H1 (cell line): ENCODE data around the gene DNAH12. TPM values are rescaled to one million over a fixed set of nuclear protein-coding genes. Genes with fewer than 3 reads are reported as not detected.

Experiments used
- CTCF ChIA-PET: fragments of 300-600 bp; sonication (Branson Sonifier 250); formaldehyde crosslinking; loops from one replicate; lab custom pipeline; 2021; ENCODE audit not compliant: partially characterized antibody; lab: Charles Lee
- POLR2A ChIA-PET: fragments of 300-600 bp; sonication (Branson Sonifier 250); formaldehyde crosslinking; loops from one replicate; lab custom pipeline; 2021; ENCODE audit warnings: inconsistent platforms; ENCODE audit not compliant: partially characterized antibody; lab: Charles Lee
- DNase-seq, 2 experiments: peaks; one replicate each; pipeline versions ENCODE4 v3.0.0 to v3.0.0-alpha.2; 2010 to 2022; ENCODE audit warnings: low spot score in 2 of 2, low read depth in 1 of 2, mixed read lengths in 1 of 2
- FAIRE-seq: peaks from 2 replicates; lab custom pipeline; 2011; peaks lifted over from hg19 to GRCh38; lab: Jason Lieb, UNC
- H2AFZ ChIP-seq: 2 replicates; pipeline ENCODE4 v1.8.1; 2012; ENCODE audit warnings: low read length, inconsistent platforms
- H2AK5ac ChIP-seq: 2 replicates; pipeline ENCODE4 v1.6.1; 2013; ENCODE audit warnings: low read depth, low read length
- H2BK120ac ChIP-seq: replicated peaks from 2 replicates; pipeline ENCODE3; 2013; ENCODE audit warnings: low read depth, low read length, inconsistent platforms
- H2BK12ac ChIP-seq: 2 replicates; pipeline ENCODE4 v1.6.1; 2013; ENCODE audit warnings: low read depth, low read length
- H2BK15ac ChIP-seq: 2 replicates; pipeline ENCODE4 v1.6.1; 2013; ENCODE audit warnings: low read length
- H2BK20ac ChIP-seq: 2 replicates; pipeline ENCODE4 v1.6.1; 2013; ENCODE audit warnings: low read length
- H2BK5ac ChIP-seq: 2 replicates; pipeline ENCODE4 v1.6.1; 2013; ENCODE audit warnings: low read depth, low read length
- H3K14ac ChIP-seq: 2 replicates; pipeline ENCODE4 v1.6.1; 2013; ENCODE audit warnings: inconsistent platforms; ENCODE audit not compliant: insufficient read length
- H3K18ac ChIP-seq: 2 replicates; pipeline ENCODE4 v1.6.1; 2013; ENCODE audit warnings: low read length; ENCODE audit errors: extremely low read depth
- H3K23ac ChIP-seq: 2 replicates; pipeline ENCODE4 v1.6.1; 2013; ENCODE audit warnings: inconsistent platforms; ENCODE audit not compliant: insufficient read length
- H3K23me2 ChIP-seq: 2 replicates; pipeline ENCODE4 v1.6.1; 2013; ENCODE audit warnings: low read depth, low read length
- H3K27ac ChIP-seq: 2 replicates; pipeline ENCODE4 v1.6.1; 2011; ENCODE audit warnings: low read depth, low read length, inconsistent platforms
- H3K27me3 ChIP-seq, 4 experiments: replicated peaks in 1 of 4; 1 replicate in 1 of 4; 2 replicates in 3 of 4; pipeline versions ENCODE4 v1.6.1 to v1.8.1; 2011 to 2013; ENCODE audit warnings: low read length in 3 of 4, mild to moderate bottlenecking in 3 of 4, inconsistent platforms in 2 of 4, mixed read lengths in 2 of 4, moderate library complexity in 1 of 4; ENCODE audit not compliant: control insufficient read depth in 3 of 4, insufficient read depth in 3 of 4; ENCODE audit errors: extremely low read depth in 1 of 4
- H3K36me3 ChIP-seq, 4 experiments: 2 replicates each; pipeline versions ENCODE4 v1.6.1 to v1.8.1; 2011 to 2013; ENCODE audit warnings: mild to moderate bottlenecking in 4 of 4, low read length in 3 of 4, moderate library complexity in 2 of 4, control low read depth in 1 of 4, inconsistent platforms in 1 of 4; ENCODE audit not compliant: insufficient read depth in 4 of 4, control insufficient read depth in 2 of 4
- H3K4ac ChIP-seq: replicated peaks from 2 replicates; pipeline ENCODE3; 2013; ENCODE audit warnings: low read length, low read depth, mixed read lengths, inconsistent platforms; ENCODE audit not compliant: insufficient read length
- H3K4me1 ChIP-seq, 4 experiments: replicated peaks in 1 of 4; 1 replicate in 1 of 4; 2 replicates in 3 of 4; pipeline versions ENCODE4 v1.6.1 to v1.8.1; 2011 to 2013; ENCODE audit warnings: low read length in 3 of 4, inconsistent platforms in 2 of 4, mixed read lengths in 1 of 4; ENCODE audit not compliant: insufficient read depth in 4 of 4, control insufficient read depth in 3 of 4
- H3K4me2 ChIP-seq, 2 experiments: 2 replicates each; pipeline versions ENCODE4 v1.6.1 to v1.8.1; 2011 to 2013; ENCODE audit warnings: low read depth in 2 of 2, low read length in 2 of 2, control low read depth in 1 of 2, inconsistent platforms in 1 of 2, mild to moderate bottlenecking in 1 of 2; ENCODE audit not compliant: insufficient read depth in 1 of 2
- H3K4me3 ChIP-seq, 4 experiments: fragments of 200-600, 300-600 bp in 1 of 4; sonication (generic), shearing (Covaris generic), sonication (Bioruptor Twin) in 1 of 4; 2 replicates each; pipeline versions ENCODE4 v1.5.1 to v1.8.1; 2011 to 2016; ENCODE audit warnings: low read length in 4 of 4, low read depth in 3 of 4, control low read depth in 2 of 4, inconsistent platforms in 2 of 4, mild to moderate bottlenecking in 2 of 4, mixed read lengths in 1 of 4, moderate library complexity in 1 of 4; ENCODE audit not compliant: insufficient read depth in 2 of 4; ENCODE audit errors: extremely low read depth in 1 of 4
- H3K56ac ChIP-seq: replicated peaks from 2 replicates; pipeline ENCODE3; 2013; ENCODE audit warnings: low read depth, mild to moderate bottlenecking, mixed read lengths, low read length, inconsistent platforms; ENCODE audit not compliant: insufficient read length
- H3K79me1 ChIP-seq: 2 replicates; pipeline ENCODE4 v1.6.1; 2013; ENCODE audit warnings: low read depth, low read length, control low read depth
- H3K79me2 ChIP-seq, 2 experiments: 2 replicates each; pipeline versions ENCODE4 v1.6.1 to v1.8.1; 2012 to 2013; ENCODE audit warnings: low read length in 2 of 2, mild to moderate bottlenecking in 2 of 2, inconsistent platforms in 1 of 2; ENCODE audit not compliant: insufficient read depth in 2 of 2, control insufficient read depth in 1 of 2
- H3K9ac ChIP-seq, 4 experiments: replicated peaks in 1 of 4; 1 replicate in 1 of 4; 2 replicates in 3 of 4; pipeline versions ENCODE4 v1.6.1 to v1.8.1; 2011 to 2013; ENCODE audit warnings: low read depth in 3 of 4, low read length in 3 of 4, control low read depth in 2 of 4, mild to moderate bottlenecking in 2 of 4, moderate library complexity in 2 of 4, inconsistent platforms in 1 of 4; ENCODE audit errors: extremely low read depth in 1 of 4
- H3K9me3 ChIP-seq, 2 experiments: 2 replicates each; pipeline versions ENCODE4 v1.6.1 to v1.8.1; 2012 to 2013; ENCODE audit warnings: mild to moderate bottlenecking in 2 of 2, moderate library complexity in 2 of 2, control low read depth in 1 of 2, inconsistent platforms in 1 of 2, low read depth in 1 of 2, low read length in 1 of 2, mixed read lengths in 1 of 2; ENCODE audit not compliant: insufficient read depth in 2 of 2
- H4K20me1 ChIP-seq, 2 experiments: replicated peaks in 1 of 2; 2 replicates each; pipeline versions ENCODE3 to v1.8.1; 2011 to 2013; ENCODE audit warnings: inconsistent platforms in 2 of 2, low read length in 2 of 2, mild to moderate bottlenecking in 1 of 2; ENCODE audit not compliant: insufficient read depth in 2 of 2, control insufficient read depth in 1 of 2
- H4K5ac ChIP-seq: 2 replicates; pipeline ENCODE4 v1.6.1; 2013; ENCODE audit warnings: low read length, low read depth, mixed read lengths, inconsistent platforms; ENCODE audit not compliant: insufficient read length
- H4K8ac ChIP-seq: 2 replicates; pipeline ENCODE4 v1.8.0; 2013; ENCODE audit warnings: mild to moderate bottlenecking, moderate library complexity, low read length, inconsistent platforms; ENCODE audit not compliant: insufficient read depth; ENCODE audit errors: extremely low read depth
- H4K91ac ChIP-seq: replicated peaks from 2 replicates; pipeline ENCODE3; 2013; ENCODE audit warnings: low read length, mixed read lengths, inconsistent platforms; ENCODE audit not compliant: insufficient read length
- CTBP2 ChIP-seq: IDR thresholded peaks from 2 replicates; pipeline ENCODE4 v1.7.0; 2011; ENCODE audit warnings: borderline replicate concordance, mild to moderate bottlenecking, moderate library complexity, mixed read lengths, low read length; ENCODE audit not compliant: insufficient read depth, insufficient read length
- NANOG ChIP-seq: IDR thresholded peaks from 2 replicates; pipeline ENCODE4 v1.6.1; 2011; ENCODE audit warnings: low read length, low read depth, mild to moderate bottlenecking, inconsistent platforms; ENCODE audit not compliant: insufficient read depth, poor library complexity, severe bottlenecking
- POLR2AphosphoS5 ChIP-seq: IDR thresholded peaks from 2 replicates; pipeline ENCODE4 v1.6.1; 2011; ENCODE audit warnings: low read depth, low read length
- TBP ChIP-seq: IDR thresholded peaks from 2 replicates; pipeline ENCODE4 v1.6.1; 2011; ENCODE audit warnings: low read depth, low read length, improper control_type of control experiment
- WGBS, 2 experiments: shearing (Covaris generic) in 1 of 2; methylation state at CpG; one replicate each; pipeline versions ENCODE4 v1.1.6 to v1.1.7; 2013 to 2015; ENCODE audit warnings: low lambda C conversion rate in 2 of 2, mixed read lengths in 2 of 2, inconsistent platforms in 1 of 2, low coverage in 1 of 2, missing lambda C conversion rate in 1 of 2; ENCODE audit not compliant: insufficient replicate concordance in 2 of 2, insufficient coverage in 1 of 2, insufficient read length in 1 of 2; ENCODE audit errors: extremely low coverage in 1 of 2, missing lambda C conversion rate in 1 of 2; 5-methylcytosine and 5-hydroxymethylcytosine counted together
- polyA plus RNA-seq, 7 experiments: library from polyadenylated mRNA; depleted of rRNA in 3 of 7; stranded (reverse) in 5 of 7; unstranded in 2 of 7; fragments of >200 nt in 5 of 7; fragments of 200-250 nt in 2 of 7; gene quantifications; 1 replicate in 5 of 7; 2 replicates in 1 of 7; 4 replicates in 1 of 7; pipeline versions ENCODE4 v1.2.1 to v1.2.3, GENCODE V29; 2011 to 2013; ENCODE audit warnings: missing spikeins in 2 of 7, mixed read lengths in 2 of 7
- total RNA-seq: library from RNA; stranded (reverse); fragmentation: NEBNext Ultra II Directional; extraction: Animal tissue kit (Norgen Biotek cat#: 25700); gene quantifications from 2 replicates; pipeline ENCODE4 v1.2.1, GENCODE V29; 2021
- TF ChIP-seq, protein P1 (sequence below), 3 experiments: IDR thresholded peaks; 1 replicate in 2 of 3; 2 replicates in 1 of 3; pipeline versions ENCODE4 v1.5.1 to v1.6.1; 2011; ENCODE audit warnings: low read length in 3 of 3, mild to moderate bottlenecking in 3 of 3, inconsistent platforms in 2 of 3, low read depth in 1 of 3, moderate library complexity in 1 of 3; ENCODE audit not compliant: insufficient read depth in 1 of 3; ENCODE audit errors: control extremely low read depth in 1 of 3
- TF ChIP-seq, protein P2 (sequence below): IDR thresholded peaks from 2 replicates; pipeline ENCODE4 v1.6.1; 2012; ENCODE audit warnings: inconsistent platforms

DNAH12 gene
- total and polyA plus RNA-seq, 2 of the 8 experiments (the other 6 are each of a cell fraction or from before 2014, with no cell fraction given) = not detected

DNA sequence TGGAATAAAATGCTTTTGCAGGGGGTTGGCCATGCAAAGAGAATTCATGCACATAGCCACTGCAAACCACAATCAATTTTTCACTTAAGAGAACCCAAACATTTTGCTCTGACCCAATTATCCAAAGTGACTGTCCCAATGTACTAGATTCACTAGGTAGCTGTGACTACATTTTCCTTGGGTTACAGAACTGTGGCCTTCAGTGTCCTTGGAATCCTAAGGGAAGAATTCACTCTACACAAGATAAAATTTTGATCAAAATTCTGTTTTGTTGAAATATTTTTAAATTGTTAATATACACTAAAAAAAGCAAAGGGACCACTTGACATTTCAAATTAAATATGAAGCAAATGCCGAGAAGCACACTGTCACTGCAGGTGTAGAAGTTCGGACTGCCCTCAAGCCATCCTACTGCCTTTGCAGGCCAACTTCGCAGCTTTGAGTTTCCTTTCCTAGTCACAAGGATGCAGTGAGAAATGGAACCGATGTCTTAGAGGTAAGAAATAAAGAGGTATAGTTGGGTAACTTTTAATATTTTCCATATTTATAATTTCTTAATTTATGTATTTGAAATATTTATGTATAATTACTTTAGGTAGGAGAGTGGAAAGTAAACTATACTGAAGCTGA is 251.1 kb downstream of the DNAH12 start:
- H2AK5ac ChIP-seq = no peak overlapping the region
- no peak overlapping the region for H3K4ac ChIP-seq
- H2AFZ ChIP-seq = no peak overlapping the region
- no peaks in the 10 kb centered on the region for H3K9me3 ChIP-seq
- H3K79me1 ChIP-seq = no peaks in the 10 kb centered on the region
- H4K8ac ChIP-seq = no peak overlapping the region
- WGBS, 2 experiments = 97% methylated on average over 4 of the region's 4 CpGs; no CpG with 5 or more reads in 1 of the 2 experiments
- H2BK5ac ChIP-seq = no peak overlapping the region
- H3K79me2 ChIP-seq = no peaks in the 10 kb centered on the region
- no peak overlapping the region for H3K14ac ChIP-seq
- H2BK12ac ChIP-seq = no peak overlapping the region
- H4K91ac ChIP-seq = no peak overlapping the region
- no peak overlapping the region for H3K56ac ChIP-seq
- no peaks in the 10 kb centered on the region for H3K27me3 ChIP-seq
- H3K4me2 ChIP-seq = no peak overlapping the region
- no peak overlapping the region for H3K18ac ChIP-seq
- DNase-seq (no peak), FAIRE-seq (no peak)
- no peak overlapping the region for H3K4me3 ChIP-seq
- CTCF ChIA-PET = interaction anchor here (1.2 to 1.3 kb wide), 2 partner anchors 14 to 104 kb away, joined by 3 read pairs; no protein-coding TSS in a partner anchor
- POLR2A ChIA-PET = no interaction called here
- H3K36me3 ChIP-seq = no peaks in the 10 kb centered on the region
- H2BK120ac ChIP-seq = no peak overlapping the region
- H3K23me2 ChIP-seq = no peaks in the 10 kb centered on the region
- no peaks in the 10 kb centered on the region for H4K20me1 ChIP-seq
- no peak overlapping the region for H3K9ac ChIP-seq
- no peak overlapping the region for H2BK15ac ChIP-seq
- H4K5ac ChIP-seq = no peak overlapping the region
- H3K23ac ChIP-seq = no peak overlapping the region
- no peak overlapping the region for H3K27ac ChIP-seq
- TF ChIP-seq CTBP2 (no peak), NANOG (no peak), TBP (no peak), POLR2AphosphoS5 (no peak)
- TF ChIP-seq, protein P1, sequence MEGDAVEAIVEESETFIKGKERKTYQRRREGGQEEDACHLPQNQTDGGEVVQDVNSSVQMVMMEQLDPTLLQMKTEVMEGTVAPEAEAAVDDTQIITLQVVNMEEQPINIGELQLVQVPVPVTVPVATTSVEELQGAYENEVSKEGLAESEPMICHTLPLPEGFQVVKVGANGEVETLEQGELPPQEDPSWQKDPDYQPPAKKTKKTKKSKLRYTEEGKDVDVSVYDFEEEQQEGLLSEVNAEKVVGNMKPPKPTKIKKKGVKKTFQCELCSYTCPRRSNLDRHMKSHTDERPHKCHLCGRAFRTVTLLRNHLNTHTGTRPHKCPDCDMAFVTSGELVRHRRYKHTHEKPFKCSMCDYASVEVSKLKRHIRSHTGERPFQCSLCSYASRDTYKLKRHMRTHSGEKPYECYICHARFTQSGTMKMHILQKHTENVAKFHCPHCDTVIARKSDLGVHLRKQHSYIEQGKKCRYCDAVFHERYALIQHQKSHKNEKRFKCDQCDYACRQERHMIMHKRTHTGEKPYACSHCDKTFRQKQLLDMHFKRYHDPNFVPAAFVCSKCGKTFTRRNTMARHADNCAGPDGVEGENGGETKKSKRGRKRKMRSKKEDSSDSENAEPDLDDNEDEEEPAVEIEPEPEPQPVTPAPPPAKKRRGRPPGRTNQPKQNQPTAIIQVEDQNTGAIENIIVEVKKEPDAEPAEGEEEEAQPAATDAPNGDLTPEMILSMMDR (IDR thresholded peaks at IDR 0.05; ENCODE audit: control extremely low read depth in 1 of 3, insufficient read depth in 1 of 3, low read depth in 1 of 3, low read length in 3 of 3) = no peak
- TF ChIP-seq, protein P2, sequence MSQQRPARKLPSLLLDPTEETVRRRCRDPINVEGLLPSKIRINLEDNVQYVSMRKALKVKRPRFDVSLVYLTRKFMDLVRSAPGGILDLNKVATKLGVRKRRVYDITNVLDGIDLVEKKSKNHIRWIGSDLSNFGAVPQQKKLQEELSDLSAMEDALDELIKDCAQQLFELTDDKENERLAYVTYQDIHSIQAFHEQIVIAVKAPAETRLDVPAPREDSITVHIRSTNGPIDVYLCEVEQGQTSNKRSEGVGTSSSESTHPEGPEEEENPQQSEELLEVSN = no peak
- no peaks in the 10 kb centered on the region for H3K4me1 ChIP-seq
- no peak overlapping the region for H2BK20ac ChIP-seq
